Adipocyte (in vitro differentiated cells): ENCODE data around the gene BTK.

Experiments used
- DNase-seq: peaks from one replicate; pipeline ENCODE4 v3.0.0-alpha.2; 2015; ENCODE audit warnings: low read depth
- H3K27me3 ChIP-seq: replicated peaks from 2 replicates; pipeline ENCODE4 v1.7.0; 2013; ENCODE audit warnings: mild to moderate bottlenecking, low read length, moderate library complexity; ENCODE audit not compliant: control insufficient read depth, insufficient read depth
- H3K36me3 ChIP-seq: 2 replicates; pipeline ENCODE4 v1.7.0; 2013; ENCODE audit warnings: low read length, mild to moderate bottlenecking, moderate library complexity; ENCODE audit not compliant: control insufficient read depth, insufficient read depth, severe bottlenecking
- H3K4me1 ChIP-seq: 2 replicates; pipeline ENCODE4 v1.7.0; 2013; ENCODE audit warnings: mild to moderate bottlenecking, low read length, moderate library complexity; ENCODE audit not compliant: control insufficient read depth, insufficient read depth
- H3K4me3 ChIP-seq: 2 replicates; pipeline ENCODE4 v1.7.0; 2013; ENCODE audit warnings: mild to moderate bottlenecking, low read length, moderate library complexity
- H3K9ac ChIP-seq: 2 replicates; pipeline ENCODE4 v1.7.0; 2013; ENCODE audit warnings: mild to moderate bottlenecking, low read length, moderate library complexity
- H3K9me3 ChIP-seq: 2 replicates; pipeline ENCODE4 v1.7.0; 2013; ENCODE audit warnings: mild to moderate bottlenecking, low read length, moderate library complexity; ENCODE audit not compliant: control insufficient read depth

BTK gene

DNA sequence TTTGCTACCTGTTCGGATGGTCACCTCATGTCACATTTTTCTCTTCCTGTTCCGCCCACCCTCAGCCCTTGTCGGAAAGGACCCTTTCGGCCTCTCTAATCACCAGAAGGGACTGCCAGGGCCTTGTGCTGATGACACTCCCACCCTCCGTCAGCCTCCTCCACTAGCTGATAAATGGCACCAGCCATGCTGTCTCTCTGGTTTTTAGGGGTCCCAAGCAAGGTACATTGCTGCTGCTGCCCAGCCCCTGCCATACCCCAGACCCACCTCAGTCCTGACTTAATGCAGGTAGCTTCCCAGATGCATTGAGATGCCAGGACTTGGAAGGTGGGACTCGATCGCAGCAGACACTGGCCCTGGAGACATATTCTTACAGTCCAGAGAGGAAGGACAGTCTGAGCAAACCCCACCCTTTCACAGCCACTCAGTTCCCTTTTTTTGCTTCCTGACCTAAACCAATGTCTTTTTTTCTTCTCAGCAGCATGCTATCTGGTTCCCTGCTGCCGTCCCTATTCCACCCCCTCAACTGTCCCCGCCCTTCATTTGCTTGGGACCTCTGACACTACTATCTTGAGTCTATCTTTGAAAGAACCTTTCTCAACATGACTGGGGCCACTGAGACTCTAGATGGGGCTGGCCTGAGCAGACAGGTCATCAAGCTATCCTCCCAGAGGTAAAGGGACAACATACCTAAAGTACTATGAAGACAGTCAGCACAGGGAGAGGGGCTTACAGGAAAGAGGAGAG, at the start of gene BTK:
Gene BTK, minus strand, starts transcription at position 397 of the 747 bp plus-strand sequence. CDS start 10,907 bp downstream, outside the sequence.
- no peak for DNase-seq
- H3K9me3 ChIP-seq = no peaks in the 10 kb centered on the region
- H3K4me3 ChIP-seq = no peak within 1 kb of the TSS
- H3K9ac ChIP-seq = no peak within 1 kb of the TSS
- peaks cover 23% of the 10 kb centered on the region for H3K27me3 ChIP-seq
- H3K36me3 ChIP-seq = no peaks in the 10 kb centered on the region
- no peaks in the 10 kb centered on the region for H3K4me1 ChIP-seq

DNA sequence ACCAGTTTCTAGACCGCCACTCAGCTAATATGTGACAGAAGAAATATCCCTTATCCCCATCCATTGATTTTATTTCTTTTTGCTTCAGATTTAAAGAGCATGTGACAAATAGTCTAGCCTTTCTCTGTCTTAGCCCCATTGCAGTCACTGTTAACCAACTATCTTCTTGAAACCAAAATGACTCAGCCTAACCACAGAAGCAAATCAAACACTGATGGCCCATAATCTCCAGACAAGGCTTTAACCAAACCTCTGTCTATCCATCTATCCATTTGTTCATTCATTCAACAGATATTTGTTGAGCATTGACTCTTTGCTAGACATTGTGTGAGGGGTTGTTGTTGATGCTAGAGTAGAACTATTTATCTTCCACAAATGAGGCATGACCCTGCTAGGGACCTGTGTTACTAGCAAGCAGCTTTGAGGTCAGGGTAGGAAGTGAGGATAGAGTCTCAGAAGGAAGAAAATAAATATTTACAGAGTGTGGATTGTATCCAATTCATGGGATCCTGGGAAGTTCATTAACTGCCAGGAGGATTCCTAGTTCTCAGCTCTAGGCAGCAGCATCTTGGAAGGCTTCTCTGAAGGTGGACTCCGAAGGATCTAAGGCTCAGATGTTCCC, 44.6 kb upstream of the BTK start:
- Histone ChIP-seq H3K4me3 (no peak overlapping the region), H3K36me3 (no peaks in the 10 kb centered on the region), H3K27me3 (no peaks in the 10 kb centered on the region), H3K9me3 (peaks cover 12% of the 10 kb centered on the region), H3K9ac (no peak overlapping the region), H3K4me1 (peaks cover 6% of the 10 kb centered on the region)
- no peak for DNase-seq

DNA sequence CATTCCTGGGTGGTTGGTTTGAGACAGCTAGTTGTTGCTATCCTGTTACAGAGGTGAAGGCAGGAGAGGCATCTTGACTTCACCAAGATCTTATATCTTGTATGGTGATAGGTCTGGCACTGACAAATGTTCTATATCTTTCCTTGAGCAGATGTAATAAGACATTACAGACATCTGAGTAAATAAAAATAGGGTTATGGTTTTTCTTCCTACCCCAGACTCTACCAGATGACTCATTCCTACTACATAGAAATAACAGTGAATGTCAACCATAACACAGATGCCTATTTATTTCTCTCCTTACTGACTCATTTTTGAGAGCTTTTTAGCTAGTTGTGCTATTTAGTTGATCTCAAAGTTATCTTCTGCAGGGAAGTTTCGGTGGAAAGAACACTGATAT, 43.9 kb upstream of the BTK start:
- Histone ChIP-seq H3K27me3 (no peaks in the 10 kb centered on the region), H3K4me1 (peaks cover 6% of the 10 kb centered on the region), H3K36me3 (no peaks in the 10 kb centered on the region), H3K9me3 (peaks cover 12% of the 10 kb centered on the region), H3K9ac (no peak overlapping the region), H3K4me3 (no peak overlapping the region)
- peak; percentile 40 for DNase-seq

DNA sequence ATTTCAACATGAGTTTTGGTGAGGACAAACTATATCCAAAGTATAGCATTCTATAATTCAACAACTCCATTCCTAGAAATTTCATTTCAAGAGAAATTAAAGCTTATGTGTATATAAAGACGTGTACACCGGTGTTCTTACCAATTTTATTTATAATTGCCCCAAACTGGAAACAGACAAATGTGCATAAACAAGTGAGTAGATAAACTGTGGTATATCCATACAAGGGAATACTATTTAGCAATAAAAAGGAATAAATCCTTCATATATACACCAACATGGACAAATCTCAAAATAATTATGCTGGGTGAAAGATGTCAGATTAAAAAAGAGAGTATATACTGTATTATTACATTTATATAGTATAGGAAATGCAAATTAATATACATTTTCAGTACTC, 42.0 kb upstream of the BTK start:
- Histone ChIP-seq H3K9ac (no peak overlapping the region), H3K27me3 (no peaks in the 10 kb centered on the region), H3K4me1 (peaks cover 6% of the 10 kb centered on the region), H3K9me3 (peaks cover 12% of the 10 kb centered on the region), H3K36me3 (no peaks in the 10 kb centered on the region), H3K4me3 (no peak overlapping the region)
- no peak for DNase-seq

DNA sequence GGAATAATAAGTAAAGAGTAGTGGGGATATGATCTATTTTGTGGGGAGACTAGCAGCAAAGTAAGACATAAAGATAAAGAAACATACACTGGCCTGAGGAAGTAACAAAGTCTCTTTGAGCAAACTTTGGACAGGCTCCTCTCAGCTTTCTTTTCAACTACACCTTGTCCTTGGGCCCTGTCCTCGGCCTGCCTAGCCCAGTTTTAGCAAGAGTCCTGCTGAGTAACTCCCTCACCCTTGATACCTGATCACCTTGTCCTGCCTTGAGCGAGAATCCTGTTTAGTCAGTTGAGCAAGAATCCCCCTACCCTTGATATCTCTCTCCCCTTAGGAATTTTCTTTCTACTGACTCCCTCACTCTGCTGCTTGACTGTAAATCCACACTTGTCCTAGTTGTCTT, 33.5 kb upstream of the BTK start:
- Histone ChIP-seq H3K4me3 (no peak overlapping the region), H3K36me3 (no peaks in the 10 kb centered on the region), H3K9me3 (no peaks in the 10 kb centered on the region), H3K4me1 (peaks cover 20% of the 10 kb centered on the region), H3K9ac (no peak overlapping the region), H3K27me3 (peaks cover 4% of the 10 kb centered on the region)
- no peak for DNase-seq

DNA sequence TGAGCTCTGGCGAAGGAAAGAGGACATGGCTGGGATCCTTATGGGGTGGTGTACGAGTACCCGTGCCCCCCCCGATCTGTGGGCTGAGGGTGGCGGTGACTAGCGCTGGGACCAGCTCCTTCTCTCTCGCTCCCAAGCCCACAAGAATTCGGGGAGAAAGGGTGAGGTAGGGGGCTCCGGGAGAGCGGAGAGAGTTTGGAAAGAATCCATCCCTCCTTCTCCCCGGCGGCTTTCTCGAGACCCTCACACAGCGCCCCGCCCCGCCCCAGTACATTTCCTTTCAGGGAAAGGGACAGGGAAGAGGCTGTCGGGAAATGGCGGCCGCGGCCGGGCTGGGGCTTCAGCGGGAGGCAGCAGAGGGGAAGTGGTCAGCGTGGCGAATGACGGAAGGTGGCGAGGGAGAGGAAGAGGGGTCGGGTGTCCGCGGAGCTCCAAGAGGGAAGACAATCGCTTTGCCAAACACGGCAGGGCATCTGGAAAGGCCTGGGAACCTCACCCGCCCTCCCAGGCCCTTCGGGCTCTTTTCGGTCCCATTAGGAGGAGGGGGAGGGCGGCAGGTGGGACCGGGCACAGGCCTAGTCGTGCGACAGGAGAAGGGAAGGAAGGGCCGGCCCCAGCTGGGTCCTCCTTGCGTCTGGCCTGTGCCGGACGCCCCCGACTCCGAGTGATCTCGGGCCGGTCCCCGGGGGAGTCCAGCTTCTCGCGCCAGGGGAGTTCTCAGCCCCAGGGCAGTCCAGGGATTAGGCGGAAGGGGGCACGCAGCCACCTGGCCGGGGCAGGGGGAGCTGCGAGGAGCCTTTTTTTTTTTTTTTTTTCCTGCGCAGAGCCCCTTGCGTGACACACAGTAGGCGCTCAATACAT, 32.2 kb upstream of the BTK start:
- DNase-seq = peak; percentile 62
- Histone ChIP-seq H3K4me1 (peaks cover 20% of the 10 kb centered on the region), H3K27me3 (peaks cover 4% of the 10 kb centered on the region), H3K9me3 (no peaks in the 10 kb centered on the region), H3K9ac (peak overlapping the region; percentile 89), H3K36me3 (peaks cover 6% of the 10 kb centered on the region), H3K4me3 (peak overlapping the region; percentile 80)

DNA sequence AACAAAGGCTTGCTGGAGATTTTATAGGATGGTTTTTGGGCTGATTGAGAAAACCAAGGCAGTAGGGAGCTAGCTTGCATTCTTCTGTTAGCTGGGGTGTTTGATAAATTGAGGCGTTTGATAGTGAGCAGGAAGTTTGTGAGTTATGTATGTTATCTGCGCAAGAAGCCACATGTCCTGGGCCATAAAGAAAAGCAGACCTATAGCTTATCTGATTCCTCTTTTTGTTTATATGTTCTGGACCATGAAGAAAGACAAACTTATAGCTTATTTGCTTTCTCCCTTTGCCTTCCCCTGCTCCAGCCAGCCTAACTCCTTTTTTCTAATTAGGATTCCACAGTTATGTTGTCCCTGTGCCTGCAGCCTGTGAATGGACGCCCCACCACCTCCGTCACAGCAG, 31.2 kb upstream of the BTK start:
- no peak for DNase-seq
- Histone ChIP-seq H3K9ac (peak overlapping the region; percentile 89), H3K36me3 (peaks cover 17% of the 10 kb centered on the region), H3K4me1 (peaks cover 20% of the 10 kb centered on the region), H3K4me3 (no peak overlapping the region), H3K9me3 (no peaks in the 10 kb centered on the region), H3K27me3 (peaks cover 4% of the 10 kb centered on the region)

DNA sequence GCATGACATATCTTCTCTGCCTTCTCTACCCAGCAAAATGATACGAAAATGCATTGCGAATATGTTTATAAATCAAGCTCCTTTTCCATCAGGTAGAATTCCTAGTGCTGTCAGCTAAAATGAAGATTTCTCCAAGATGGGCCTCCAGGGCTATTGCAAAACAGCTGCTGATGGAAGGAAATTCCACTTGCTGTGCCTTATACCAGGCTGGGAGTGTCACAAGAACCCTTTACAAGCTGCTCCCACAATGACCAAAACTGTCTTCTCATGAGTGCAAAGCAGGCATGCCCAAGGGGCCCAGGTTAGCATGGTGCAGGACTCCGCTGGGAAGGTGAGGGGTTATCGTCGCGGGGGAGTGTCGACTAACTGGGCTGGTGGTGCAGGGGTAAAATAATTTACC, 30.7 kb upstream of the BTK start:
- Histone ChIP-seq H3K36me3 (peaks cover 20% of the 10 kb centered on the region), H3K27me3 (peaks cover 4% of the 10 kb centered on the region), H3K9ac (no peak overlapping the region), H3K4me3 (no peak overlapping the region), H3K4me1 (peaks cover 20% of the 10 kb centered on the region), H3K9me3 (no peaks in the 10 kb centered on the region)
- DNase-seq = peak; percentile 41

DNA sequence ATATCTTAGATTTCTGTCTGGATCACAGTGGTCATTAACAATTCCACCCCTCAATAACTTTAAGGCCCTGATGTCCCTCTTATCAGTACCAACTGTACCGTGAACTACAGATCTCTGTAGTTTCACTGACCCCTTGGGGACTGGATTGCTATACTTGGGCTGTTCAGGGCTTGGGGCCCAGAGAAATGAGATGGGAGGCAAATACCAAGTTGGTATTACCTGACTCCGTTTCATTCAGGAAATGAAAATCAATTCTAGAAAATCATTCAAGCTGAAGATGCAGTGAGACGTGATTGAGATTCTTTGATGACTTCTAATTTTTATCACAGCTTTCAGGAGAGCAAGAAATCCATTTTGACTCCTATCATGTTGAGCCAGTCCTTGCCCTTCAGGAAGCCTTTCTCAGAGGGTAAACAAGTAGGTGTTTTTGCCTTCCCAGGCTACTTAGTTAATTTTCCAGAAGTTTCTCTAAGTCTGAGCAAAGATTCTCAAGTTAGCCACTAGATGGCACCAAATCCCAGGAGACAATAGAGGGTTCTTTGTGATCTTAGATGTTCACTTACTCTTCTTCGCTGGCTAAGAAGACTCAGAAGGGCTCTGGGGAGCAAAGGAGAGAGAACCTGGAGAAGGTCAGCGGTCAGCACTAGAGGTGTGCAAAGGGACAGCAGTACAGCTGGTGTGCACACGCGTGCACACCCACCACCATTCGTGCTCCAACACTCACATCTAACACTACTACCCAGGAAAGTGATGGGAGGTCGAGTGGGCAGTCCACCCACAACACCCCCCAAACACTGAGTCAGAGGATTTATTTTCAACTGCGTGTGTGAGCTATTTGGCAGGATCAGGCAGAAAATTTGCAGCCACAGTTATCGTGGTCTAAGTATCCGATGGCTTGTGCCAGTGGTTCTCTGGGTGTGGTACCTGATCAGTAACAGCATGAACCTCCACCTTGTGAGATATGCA, 29.5 kb upstream of the BTK start:
- peaks cover 22% of the 10 kb centered on the region for H3K4me1 ChIP-seq
- H3K9me3 ChIP-seq = no peaks in the 10 kb centered on the region
- DNase-seq = peak; percentile 85
- no peak overlapping the region for H3K4me3 ChIP-seq
- peak overlapping the region; percentile 25 for H3K9ac ChIP-seq
- H3K36me3 ChIP-seq = peaks cover 20% of the 10 kb centered on the region
- peaks cover 4% of the 10 kb centered on the region for H3K27me3 ChIP-seq

DNA sequence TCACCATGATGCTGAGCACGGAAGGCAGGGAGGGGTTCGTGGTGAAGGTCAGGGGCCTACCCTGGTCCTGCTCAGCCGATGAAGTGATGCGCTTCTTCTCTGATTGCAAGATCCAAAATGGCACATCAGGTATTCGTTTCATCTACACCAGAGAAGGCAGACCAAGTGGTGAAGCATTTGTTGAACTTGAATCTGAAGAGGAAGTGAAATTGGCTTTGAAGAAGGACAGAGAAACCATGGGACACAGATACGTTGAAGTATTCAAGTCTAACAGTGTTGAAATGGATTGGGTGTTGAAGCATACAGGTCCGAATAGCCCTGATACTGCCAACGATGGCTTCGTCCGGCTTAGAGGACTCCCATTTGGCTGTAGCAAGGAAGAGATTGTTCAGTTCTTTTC, 26.0 kb upstream of the BTK start:
- no peak for DNase-seq
- Histone ChIP-seq H3K4me3 (no peak overlapping the region), H3K4me1 (peaks cover 18% of the 10 kb centered on the region), H3K36me3 (peaks cover 20% of the 10 kb centered on the region), H3K27me3 (no peaks in the 10 kb centered on the region), H3K9ac (no peak overlapping the region), H3K9me3 (no peaks in the 10 kb centered on the region)
